Lung (tissue), 12 donors: Measurements from ENCODE around the gene PDE6G. TPM values are rescaled to one million over a fixed set of nuclear protein-coding genes. Genes with fewer than 3 reads are reported as not detected.

ENCODE experiments used
- ATAC-seq: fragments of 200-7000 bp; cut with Tn5 transposase; one replicate; pipeline ENCODE4 v1.9.1; 2020; ENCODE audit warnings: moderate number of reproducible peaks; ENCODE audit not compliant: insufficient read depth, low FRiP score
- DNase-seq, 3 donors: peaks; one replicate each; pipeline ENCODE4 v3.0.0-alpha.2; 2013 to 2017
- H3K27ac ChIP-seq, 2 donors: one replicate each; pipeline ENCODE4 v1.5.1; 2013; ENCODE audit warnings: mild to moderate bottlenecking in 2 of 2, moderate library complexity in 2 of 2, control low read depth in 1 of 2, inconsistent platforms in 1 of 2, low read depth in 1 of 2, low read length in 1 of 2
- H3K27me3 ChIP-seq, 3 donors: one replicate each; pipeline ENCODE4 v1.5.1; 2013; ENCODE audit warnings: low read length in 2 of 3; ENCODE audit not compliant: control insufficient read depth in 3 of 3, insufficient read depth in 3 of 3
- H3K36me3 ChIP-seq, 4 donors: one replicate each; pipeline ENCODE4 v1.5.1; 2013; ENCODE audit warnings: low read length in 4 of 4, mild to moderate bottlenecking in 1 of 4, moderate library complexity in 1 of 4; ENCODE audit not compliant: control insufficient read depth in 4 of 4, insufficient read depth in 4 of 4
- H3K4me1 ChIP-seq, 5 donors: one replicate each; pipeline ENCODE4 v1.5.1; 2013; ENCODE audit warnings: low read length in 5 of 5, mild to moderate bottlenecking in 2 of 5, moderate library complexity in 1 of 5; ENCODE audit not compliant: control insufficient read depth in 5 of 5, insufficient read depth in 5 of 5
- H3K4me3 ChIP-seq: one replicate; pipeline ENCODE4 v1.5.1; 2013; ENCODE audit warnings: mild to moderate bottlenecking, control low read depth, moderate library complexity
- H3K9ac ChIP-seq, 2 donors: one replicate each; pipeline ENCODE4 v1.5.1; 2013; ENCODE audit warnings: low read length in 2 of 2, control low read depth in 1 of 2; ENCODE audit not compliant: insufficient read depth in 1 of 2
- H3K9me3 ChIP-seq, 4 donors: one replicate each; pipeline ENCODE4 v1.5.1; 2013; ENCODE audit warnings: low read length in 3 of 4, mild to moderate bottlenecking in 1 of 4, moderate library complexity in 1 of 4; ENCODE audit not compliant: control insufficient read depth in 4 of 4, insufficient read depth in 3 of 4
- WGBS, 2 donors: extraction: QIAGEN DNeasy Blood & Tissue Kit; methylation state at CpG; one replicate each; pipeline ENCODE4 v1.1.7; 2013; 5-methylcytosine and 5-hydroxymethylcytosine counted together
- polyA plus RNA-seq, 2 donors: library from polyadenylated mRNA; stranded (reverse); fragments of 200-250 nt; gene quantifications; one replicate each; pipeline ENCODE4 v1.2.1, GENCODE V29; 2013
- total RNA-seq, 2 donors: library from RNA; depleted of rRNA in 1 of 2; stranded (reverse); fragments of >200 nt in 1 of 2; gene quantifications; one replicate each; pipeline ENCODE4 v1.2.1, GENCODE V29; 2014 to 2021
- TF ChIP-seq, protein P1 (sequence below): IDR thresholded peaks from 2 replicates; pipeline ENCODE4 v1.5.1; 2012; ENCODE audit warnings: mild to moderate bottlenecking; ENCODE audit errors: control extremely low read depth, extremely low read depth
- donor health status: control.
- donor health status: control.
- donor health status: Bipolar disorder and iron deficiency.
- donor health status: healthy.
- donor health status: DM: yes; HTN: yes; CAD: no.

The PDE6G gene
- total and polyA plus RNA-seq, 4 donors = 1.8 to 2.1 (median 1.8) TPM; not detected in 1

DNA sequence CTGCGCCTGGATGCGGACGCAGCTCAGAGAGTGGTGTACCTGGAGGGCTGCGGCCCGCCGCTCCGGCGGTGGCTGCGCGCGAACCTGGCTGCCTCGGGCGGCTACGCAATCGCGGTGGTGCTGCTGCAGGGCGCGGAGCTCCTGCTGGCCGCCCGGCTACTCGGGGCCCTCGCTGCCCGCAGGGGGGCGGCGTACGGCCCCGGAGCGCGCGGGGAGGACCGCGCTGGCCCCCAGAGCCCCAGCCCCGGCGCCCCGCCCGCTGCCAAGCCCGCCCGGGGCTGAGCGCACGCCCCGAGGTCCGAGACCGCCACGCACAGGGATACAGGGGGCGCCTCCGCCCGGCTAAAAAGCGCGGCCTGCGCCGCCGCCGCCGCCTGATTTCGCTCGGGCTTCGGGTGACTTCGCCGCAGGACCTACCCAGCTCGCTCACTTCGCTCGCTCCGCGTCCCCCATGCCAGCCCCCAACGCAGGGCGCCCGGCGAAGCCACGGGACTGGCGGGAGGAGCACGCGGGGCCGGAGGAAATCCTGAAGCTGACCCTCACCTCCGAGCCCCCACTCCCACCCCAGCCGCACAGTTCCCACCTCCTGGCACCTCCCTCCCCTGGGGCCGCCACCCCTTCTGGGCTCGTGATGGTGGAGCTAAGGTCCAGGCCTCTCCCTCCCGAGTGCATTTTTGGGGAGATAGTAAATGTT, 8.2 kb downstream of the PDE6G start:
- no peak for DNase-seq

DNA sequence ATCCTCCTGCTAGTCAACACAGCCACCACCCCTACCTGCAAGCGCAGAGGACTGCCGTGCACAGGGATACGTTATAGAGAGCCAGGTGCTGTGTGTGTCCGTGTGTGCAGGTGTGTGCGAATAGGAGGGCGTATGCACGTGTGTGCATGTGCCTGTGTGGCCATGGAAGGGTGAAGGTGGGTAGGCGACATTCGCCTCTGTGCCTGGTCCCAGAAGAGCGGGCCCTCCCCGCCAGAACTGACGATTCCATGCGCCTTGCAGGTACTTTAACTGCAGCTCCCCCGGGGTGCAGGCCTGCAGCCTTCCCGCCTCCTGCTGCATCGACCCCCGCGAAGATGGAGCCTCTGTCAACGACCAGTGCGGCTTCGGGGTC, 8.7 kb downstream of the PDE6G start:
- peaks cover 0 to 11% (median 0%) of the 10 kb centered on the region in 4 donors for H3K9me3 ChIP-seq
- WGBS, 2 donors = 36 to 55% methylated on average over 21 of the region's 21 CpGs
- H3K4me1 ChIP-seq = peaks cover 0 to 2% (median 0%) of the 10 kb centered on the region in 5 donors
- no peak for DNase-seq
- H3K9ac ChIP-seq = no peak overlapping the region
- TF ChIP-seq, protein P1, sequence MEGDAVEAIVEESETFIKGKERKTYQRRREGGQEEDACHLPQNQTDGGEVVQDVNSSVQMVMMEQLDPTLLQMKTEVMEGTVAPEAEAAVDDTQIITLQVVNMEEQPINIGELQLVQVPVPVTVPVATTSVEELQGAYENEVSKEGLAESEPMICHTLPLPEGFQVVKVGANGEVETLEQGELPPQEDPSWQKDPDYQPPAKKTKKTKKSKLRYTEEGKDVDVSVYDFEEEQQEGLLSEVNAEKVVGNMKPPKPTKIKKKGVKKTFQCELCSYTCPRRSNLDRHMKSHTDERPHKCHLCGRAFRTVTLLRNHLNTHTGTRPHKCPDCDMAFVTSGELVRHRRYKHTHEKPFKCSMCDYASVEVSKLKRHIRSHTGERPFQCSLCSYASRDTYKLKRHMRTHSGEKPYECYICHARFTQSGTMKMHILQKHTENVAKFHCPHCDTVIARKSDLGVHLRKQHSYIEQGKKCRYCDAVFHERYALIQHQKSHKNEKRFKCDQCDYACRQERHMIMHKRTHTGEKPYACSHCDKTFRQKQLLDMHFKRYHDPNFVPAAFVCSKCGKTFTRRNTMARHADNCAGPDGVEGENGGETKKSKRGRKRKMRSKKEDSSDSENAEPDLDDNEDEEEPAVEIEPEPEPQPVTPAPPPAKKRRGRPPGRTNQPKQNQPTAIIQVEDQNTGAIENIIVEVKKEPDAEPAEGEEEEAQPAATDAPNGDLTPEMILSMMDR = no peak
- H3K27ac ChIP-seq = no peak overlapping the region
- H3K4me3 ChIP-seq = no peak overlapping the region
- ATAC-seq = no peak
- peaks cover 6 to 30% (median 18%) of the 10 kb centered on the region in 3 donors for H3K27me3 ChIP-seq
- peaks cover 0 to 9% (median 0%) of the 10 kb centered on the region in 4 donors for H3K36me3 ChIP-seq

More for the DNA sequence above, 8.2 kb downstream of the PDE6G start:
- H3K4me3 ChIP-seq = no peak overlapping the region
- no peak overlapping the region for H3K9ac ChIP-seq
- TF ChIP-seq, protein P1 = no peak
- peaks cover 6 to 30% (median 18%) of the 10 kb centered on the region in 3 donors for H3K27me3 ChIP-seq
- H3K4me1 ChIP-seq = peaks cover 0 to 5% (median 0%) of the 10 kb centered on the region in 5 donors
- no peak overlapping the region for H3K27ac ChIP-seq
- peaks cover 0 to 11% (median 0%) of the 10 kb centered on the region in 4 donors for H3K9me3 ChIP-seq
- H3K36me3 ChIP-seq = peaks cover 0 to 9% (median 0%) of the 10 kb centered on the region in 4 donors
- ATAC-seq = no peak
- WGBS, 2 donors = 10 to 12% methylated on average over 61 to 78 of the region's 78 CpGs

DNA sequence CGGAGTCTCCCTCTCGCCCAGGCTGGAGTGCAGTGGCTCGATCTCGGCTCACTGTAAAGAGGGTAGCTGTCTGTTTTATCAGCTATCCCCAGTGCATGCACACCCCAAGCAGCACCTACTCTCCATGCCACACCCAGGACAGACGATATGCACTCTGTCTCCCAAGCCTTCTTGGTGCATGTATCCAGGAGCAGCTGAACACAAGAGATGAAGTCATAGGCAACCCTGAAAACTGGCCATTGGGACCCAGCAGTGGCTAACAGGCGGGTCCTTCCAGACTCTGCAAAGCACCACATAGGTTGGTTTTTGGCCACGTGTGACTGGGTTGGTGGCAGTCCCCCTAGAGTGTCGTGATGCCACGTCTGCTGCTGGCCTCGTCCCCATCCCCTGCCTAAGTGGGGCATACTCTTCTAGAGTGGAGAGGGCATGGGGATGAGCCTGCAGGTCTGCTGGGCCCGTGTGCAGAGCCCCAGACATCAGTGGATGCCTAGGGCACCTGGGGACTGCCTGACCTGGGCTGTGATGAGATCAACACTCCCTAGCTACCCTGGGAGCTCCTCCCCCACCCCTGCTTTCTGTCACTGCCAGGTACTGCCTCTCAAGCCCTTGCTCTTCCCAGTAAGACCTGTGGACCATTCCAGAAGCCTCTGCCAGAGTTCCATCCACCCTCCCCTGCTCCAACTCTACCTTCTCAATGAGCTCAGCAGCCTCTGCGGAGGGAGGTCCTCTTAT, 9.3 kb downstream of the PDE6G start:
- 68 to 80% methylated on average over 12 of the region's 12 CpGs for WGBS, 2 donors
- ATAC-seq (no peak), DNase-seq (no peak)
- Histone ChIP-seq H3K4me1 (peaks cover 0 to 2% (median 0%) of the 10 kb centered on the region in 5 donors), H3K36me3 (peaks cover 0 to 9% (median 0%) of the 10 kb centered on the region in 4 donors), H3K27me3 (peaks cover 6 to 30% (median 18%) of the 10 kb centered on the region in 3 donors), H3K9me3 (peaks cover 0 to 11% (median 0%) of the 10 kb centered on the region in 4 donors), H3K27ac (no peak overlapping the region), H3K4me3 (no peak overlapping the region), H3K9ac (no peak overlapping the region)
- TF ChIP-seq, protein P1 = no peak
